Measurements from ENCODE around the gene NFATC2.

The NFATC2 gene

DNA sequence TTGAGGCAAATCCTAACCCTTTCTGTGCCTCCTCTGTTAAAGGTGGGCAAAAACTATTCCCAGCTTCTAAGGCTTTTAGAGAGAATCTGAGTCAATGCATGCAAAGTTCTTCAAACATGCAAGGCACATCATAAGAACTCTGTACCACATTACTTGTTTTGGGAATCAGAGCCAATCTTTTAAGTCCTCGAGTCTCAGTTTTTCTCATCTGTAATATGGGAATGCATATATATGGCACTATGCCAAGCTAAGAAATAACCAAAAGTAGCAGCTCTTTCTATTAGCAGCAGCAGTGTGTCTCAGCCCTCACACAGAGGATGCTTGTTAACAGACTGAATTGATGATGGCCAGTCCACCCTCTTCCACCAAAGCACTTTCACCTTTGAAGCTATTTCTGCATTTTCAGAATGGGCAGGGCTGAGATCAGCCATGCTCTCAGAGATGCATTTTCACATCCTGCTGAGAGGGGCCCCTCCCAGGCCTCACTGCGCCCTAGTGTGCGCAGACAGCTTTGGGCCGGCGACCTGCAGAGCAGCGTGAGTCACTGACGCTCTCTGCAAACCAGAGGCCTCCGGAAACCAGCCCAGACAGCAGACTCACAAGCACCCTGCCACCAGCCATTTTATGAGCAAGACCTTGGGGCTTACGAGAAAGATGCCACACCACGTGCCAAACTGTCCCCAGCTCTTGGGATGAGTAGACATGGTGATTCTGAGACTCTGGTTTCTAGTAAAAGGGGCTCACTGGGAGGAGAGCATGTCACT, 138.0 kb downstream of the NFATC2 start:
- TF ChIP-seq CTCF (IDR thresholded peaks at IDR 0.05; ENCODE audit: low read depth, low read length), result no peak
- peak; percentile 20 to 61 for DNase-seq (ENCODE audit: low read depth in 2 of 2)
- no peak overlapping the region for H3K4me3 ChIP-seq (replicated peaks in 1 of 2; ENCODE audit: low read depth in 2 of 2, low read length in 2 of 2)

DNA sequence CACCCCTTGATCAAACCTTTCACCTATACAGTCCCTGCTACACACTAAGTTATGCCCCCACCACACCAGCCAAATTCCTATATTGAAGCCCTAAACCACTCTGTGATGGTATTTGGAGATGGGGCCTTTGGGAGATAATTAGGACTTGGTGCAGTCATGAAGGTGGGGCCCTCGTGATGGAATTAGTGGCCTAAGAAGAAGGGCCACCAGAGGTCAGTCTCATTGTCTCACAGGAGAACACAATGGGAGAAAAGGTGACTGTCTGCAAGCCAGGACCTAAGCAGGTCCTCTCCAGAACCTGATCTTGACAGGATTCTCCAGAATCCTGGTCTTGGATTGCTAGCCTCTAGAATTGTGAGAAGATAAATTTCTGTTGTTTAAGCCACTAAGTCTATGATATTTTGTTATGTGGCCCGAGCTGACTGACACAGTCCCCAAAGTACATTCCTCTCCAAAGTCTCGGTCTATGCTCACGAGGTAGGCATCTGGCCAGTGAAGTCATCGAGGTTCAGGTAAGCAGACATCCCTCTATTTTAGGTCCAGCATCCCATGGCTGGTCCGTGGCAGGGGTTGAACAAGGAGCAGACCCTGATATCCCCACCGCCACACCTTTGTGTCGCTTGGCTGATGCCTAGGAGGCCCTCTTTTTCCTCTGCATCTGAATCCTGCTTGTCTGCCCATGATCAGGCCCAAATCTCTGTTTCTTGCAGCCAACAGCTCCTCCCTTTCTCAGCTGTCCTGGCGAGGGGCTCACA, 138.9 kb downstream of the NFATC2 start:
- no peak for TF ChIP-seq CTCF (IDR thresholded peaks at IDR 0.05; ENCODE audit: low read depth, low read length)
- DNase-seq (ENCODE audit: low read depth in 2 of 2), result no peak
- H3K4me3 ChIP-seq (replicated peaks in 1 of 2; ENCODE audit: low read depth in 2 of 2, low read length in 2 of 2), result no peak overlapping the region

- H3K4me3 ChIP-seq (replicated peaks in 1 of 2; ENCODE audit: low read depth in 2 of 2, low read length in 2 of 2), result no peak overlapping the region
- DNase-seq (ENCODE audit: low read depth in 2 of 2), result peak in 1 of 2 donors; percentile 31
- no peak for TF ChIP-seq CTCF (IDR thresholded peaks at IDR 0.05; ENCODE audit: low read depth, low read length)
Measured at GRCh38 chr20:51402201-51402600, 140.3 kb downstream of the NFATC2 start.

GRCh38 chr20:51401496-51401895, 141.0 kb downstream of the NFATC2 start:
- no peak for TF ChIP-seq CTCF (IDR thresholded peaks at IDR 0.05; ENCODE audit: low read depth, low read length)
- no peak overlapping the region for H3K4me3 ChIP-seq (replicated peaks in 1 of 2; ENCODE audit: low read depth in 2 of 2, low read length in 2 of 2)
- DNase-seq (ENCODE audit: low read depth in 2 of 2), result no peak

DNA sequence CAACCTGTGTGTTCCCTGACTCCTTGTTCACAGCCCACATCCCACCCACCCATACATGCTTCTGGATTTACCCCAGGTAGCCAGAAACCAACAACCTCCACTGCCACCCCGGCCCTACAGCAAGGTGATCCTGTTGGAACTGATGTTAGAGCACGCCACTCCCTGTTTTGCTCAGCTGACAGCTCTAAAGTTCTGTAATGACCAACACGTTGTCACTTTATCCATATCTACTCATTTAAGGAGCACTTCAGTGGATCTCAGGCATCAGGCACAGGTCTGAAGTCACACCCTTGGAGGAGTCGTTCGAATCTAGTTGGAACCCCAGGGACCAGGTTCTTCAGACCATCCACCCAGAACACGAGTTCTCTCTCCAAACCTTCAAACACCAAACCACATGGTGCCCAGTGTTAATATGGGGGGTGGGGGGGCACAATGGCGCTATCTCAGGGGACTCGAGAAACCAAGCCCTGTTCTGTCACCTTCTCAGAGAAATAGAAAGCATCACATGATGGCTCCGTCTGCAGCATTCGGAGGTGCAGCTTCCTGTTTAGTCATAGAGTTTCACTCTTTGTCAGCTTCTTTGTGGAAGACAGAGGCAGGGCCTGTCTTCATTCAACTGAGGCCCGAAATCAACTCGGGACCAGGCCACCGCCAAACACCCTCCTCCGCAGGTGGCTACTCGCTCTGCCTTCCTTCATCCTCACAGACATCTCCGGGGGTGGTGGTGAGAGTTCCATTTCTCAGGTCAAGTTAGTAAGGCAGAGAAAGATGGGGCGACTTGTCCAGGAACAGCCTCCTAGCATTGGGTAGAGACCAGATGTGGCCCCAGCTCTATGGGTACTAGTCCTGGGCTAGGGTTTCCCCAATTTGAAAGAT, 142.2 kb downstream of the NFATC2 start:
- DNase-seq (ENCODE audit: low read depth in 2 of 2), result peak in 1 of 2 donors; percentile 23
- no peak overlapping the region for H3K4me3 ChIP-seq (replicated peaks in 1 of 2; ENCODE audit: low read depth in 2 of 2, low read length in 2 of 2)
- no peak for TF ChIP-seq CTCF (IDR thresholded peaks at IDR 0.05; ENCODE audit: low read depth, low read length)

GRCh38 chr20:51399006-51399890, 143.3 kb downstream of the NFATC2 start:
- TF ChIP-seq CTCF (IDR thresholded peaks at IDR 0.05; ENCODE audit: low read depth, low read length), result no peak
- no peak overlapping the region for H3K4me3 ChIP-seq (replicated peaks in 1 of 2; ENCODE audit: low read depth in 2 of 2, low read length in 2 of 2)
- DNase-seq (ENCODE audit: low read depth in 2 of 2), result no peak

Measured in cardiac fibroblast (primary cell).